ENCODE data around the gene SNIP1.
"Not testable (repeated sequence)": the region's sequence is repeated elsewhere in the genome, so short reads cannot be mapped to it uniquely, and the experiment has no call there.

SNIP1 gene, protein sequence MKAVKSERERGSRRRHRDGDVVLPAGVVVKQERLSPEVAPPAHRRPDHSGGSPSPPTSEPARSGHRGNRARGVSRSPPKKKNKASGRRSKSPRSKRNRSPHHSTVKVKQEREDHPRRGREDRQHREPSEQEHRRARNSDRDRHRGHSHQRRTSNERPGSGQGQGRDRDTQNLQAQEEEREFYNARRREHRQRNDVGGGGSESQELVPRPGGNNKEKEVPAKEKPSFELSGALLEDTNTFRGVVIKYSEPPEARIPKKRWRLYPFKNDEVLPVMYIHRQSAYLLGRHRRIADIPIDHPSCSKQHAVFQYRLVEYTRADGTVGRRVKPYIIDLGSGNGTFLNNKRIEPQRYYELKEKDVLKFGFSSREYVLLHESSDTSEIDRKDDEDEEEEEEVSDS

DNA sequence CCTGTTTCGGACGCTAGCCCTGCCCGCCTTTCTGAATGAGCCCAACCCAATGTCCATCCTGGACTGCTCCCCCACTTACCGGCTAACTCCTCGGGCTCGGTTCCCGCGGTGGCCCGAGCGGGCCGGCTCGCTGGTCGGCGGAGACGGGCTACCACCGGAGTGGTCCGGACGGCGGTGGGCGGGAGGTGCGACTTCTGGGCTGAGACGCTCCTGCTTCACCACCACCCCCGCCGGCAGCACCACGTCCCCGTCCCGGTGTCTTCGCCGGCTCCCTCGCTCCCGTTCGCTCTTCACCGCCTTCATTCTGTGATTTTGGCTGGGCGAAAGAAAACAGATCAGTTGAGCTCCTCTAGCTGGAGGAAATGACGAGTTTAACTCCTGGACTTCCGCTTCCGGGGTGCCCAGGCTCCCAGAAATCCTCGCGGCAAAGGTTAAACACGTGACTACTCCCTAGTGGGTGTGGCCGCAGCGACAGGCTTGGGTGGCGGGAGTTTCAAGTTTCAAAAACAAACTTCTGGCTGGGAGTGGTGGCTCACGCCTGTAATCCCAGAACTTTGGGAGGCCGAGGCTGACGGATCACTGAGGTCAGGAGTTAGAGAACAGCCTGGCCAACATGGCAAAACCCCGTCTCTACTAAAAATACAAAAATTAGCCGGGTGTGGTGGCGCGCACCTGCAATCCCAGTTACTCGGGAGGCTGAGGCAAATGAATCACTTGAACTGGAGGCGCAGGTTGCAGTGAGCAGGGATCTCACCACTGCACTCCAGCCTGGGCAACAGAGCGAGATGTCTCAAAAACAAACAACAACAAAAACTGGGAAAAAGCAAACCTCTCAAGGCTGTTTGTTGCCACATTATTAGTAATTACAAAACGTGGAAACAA is at the start of gene SNIP1:
TSS of gene SNIP1 (minus strand) at position 367 of the 882 bp plus-strand sequence. CDS start at position 303, 64 bp downstream.
- Mint-ChIP-seq H3K9me3 (no peaks in the 10 kb centered on the region), H3K4me3 (peak within 1 kb of the TSS; percentile 94), H3K4me1 (ENCODE audit: low read depth) (peaks cover 41% of the 10 kb centered on the region), H3K27ac (peak within 1 kb of the TSS; percentile 95), H3K27me3 (no peaks in the 10 kb centered on the region), H3K36me3 (ENCODE audit: low read depth) (peaks cover 25% of the 10 kb centered on the region)

DNA sequence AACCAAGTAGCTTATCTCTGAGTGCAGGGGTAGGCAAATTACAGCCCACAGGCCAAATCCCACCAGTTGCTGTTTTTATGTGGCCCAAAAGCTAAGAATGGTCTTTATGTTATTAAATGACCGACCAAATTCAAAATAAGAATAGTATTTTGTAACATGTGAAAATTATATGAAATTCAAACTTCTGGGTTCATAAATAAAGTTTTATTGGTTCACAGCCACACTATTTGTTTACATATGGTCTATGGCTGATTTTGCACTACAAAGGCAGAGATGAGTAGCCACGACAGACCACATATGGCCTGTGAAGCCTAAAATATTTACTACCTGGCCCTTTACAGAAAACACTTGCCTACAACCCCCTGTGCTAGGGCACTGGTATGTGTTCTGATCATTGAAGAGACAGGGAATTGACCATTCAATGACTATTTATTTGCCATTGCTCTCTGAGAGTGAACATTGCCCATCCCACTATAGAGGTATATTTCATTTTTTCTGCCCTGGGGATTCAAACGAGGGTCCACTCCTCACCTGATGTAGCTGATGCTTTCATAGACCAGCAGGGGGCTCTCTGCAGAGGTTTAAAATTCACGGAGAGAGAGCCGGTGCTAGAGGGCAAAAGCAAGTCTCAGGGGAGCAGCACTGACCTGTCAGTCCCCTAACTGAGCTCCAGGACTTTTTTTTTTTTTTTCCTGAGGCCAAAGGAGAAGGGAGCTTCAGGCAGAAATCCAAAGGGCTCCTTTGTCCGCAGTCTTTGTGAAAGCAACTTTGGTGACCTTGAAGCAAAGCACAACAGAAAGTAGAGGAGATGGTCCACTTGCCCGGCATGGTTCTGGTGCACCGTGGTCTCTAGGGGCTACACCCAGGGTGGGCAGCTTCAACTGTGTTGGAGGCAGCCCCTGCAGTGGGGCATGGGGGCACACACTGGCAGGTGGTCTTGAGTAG is 48.9 kb upstream of the SNIP1 start:
- Mint-ChIP-seq H3K27me3 (peaks cover 5% of the 10 kb centered on the region), H3K36me3 (ENCODE audit: low read depth) (no peaks in the 10 kb centered on the region), H3K27ac (no peak overlapping the region), H3K4me1 (ENCODE audit: low read depth) (no peaks in the 10 kb centered on the region), H3K9me3 (no peaks in the 10 kb centered on the region), H3K4me3 (no peak overlapping the region)

DNA sequence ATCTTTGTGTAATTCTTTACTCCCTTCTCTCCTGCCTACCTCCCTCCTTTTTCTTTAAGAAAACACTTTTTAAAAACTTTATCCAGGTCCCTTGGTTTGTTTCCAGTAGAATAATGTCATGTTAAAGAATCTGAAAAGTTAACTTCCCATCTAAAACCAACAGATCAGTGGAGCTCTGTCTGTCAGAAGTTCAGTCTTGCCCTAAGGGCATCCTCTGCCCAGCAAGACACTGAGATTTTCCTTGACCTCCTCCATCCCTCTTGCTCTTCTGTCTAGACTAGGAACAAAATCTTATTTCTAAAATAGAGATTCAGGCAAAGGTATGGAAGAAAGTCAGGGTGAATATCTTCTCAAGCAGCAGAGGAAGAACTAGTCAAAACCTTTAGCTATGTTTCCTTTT is 47.3 kb upstream of the SNIP1 start:
- Mint-ChIP-seq H3K27me3 (peaks cover 5% of the 10 kb centered on the region), H3K36me3 (ENCODE audit: low read depth) (no peaks in the 10 kb centered on the region), H3K4me1 (ENCODE audit: low read depth) (peaks cover 5% of the 10 kb centered on the region), H3K9me3 (no peaks in the 10 kb centered on the region), H3K27ac (no peak overlapping the region), H3K4me3 (no peak overlapping the region)

DNA sequence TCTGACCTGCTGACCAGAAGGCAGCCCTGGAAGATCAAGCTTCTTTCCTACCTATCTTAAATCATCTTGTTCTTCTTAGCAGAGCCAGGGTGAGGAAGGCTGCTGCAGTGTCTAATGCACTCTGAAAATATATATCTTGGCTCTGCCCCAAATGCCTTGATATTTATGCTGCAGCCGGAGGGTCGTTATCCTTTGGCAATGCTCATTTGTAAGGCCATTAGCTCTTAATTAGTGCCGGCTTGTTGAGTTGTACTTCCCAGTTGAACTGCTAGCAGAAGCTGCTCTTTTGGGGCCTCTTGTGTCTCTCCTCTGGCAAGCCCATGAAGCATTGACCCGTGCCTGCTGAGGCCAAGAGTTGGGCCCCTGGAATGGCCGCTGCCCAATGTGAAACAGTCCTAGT is 45.8 kb upstream of the SNIP1 start:
- Mint-ChIP-seq H3K9me3 (no peaks in the 10 kb centered on the region), H3K27ac (no peak overlapping the region), H3K4me1 (ENCODE audit: low read depth) (peaks cover 13% of the 10 kb centered on the region), H3K36me3 (ENCODE audit: low read depth) (peaks cover 7% of the 10 kb centered on the region), H3K27me3 (peaks cover 5% of the 10 kb centered on the region), H3K4me3 (no peak overlapping the region)

DNA sequence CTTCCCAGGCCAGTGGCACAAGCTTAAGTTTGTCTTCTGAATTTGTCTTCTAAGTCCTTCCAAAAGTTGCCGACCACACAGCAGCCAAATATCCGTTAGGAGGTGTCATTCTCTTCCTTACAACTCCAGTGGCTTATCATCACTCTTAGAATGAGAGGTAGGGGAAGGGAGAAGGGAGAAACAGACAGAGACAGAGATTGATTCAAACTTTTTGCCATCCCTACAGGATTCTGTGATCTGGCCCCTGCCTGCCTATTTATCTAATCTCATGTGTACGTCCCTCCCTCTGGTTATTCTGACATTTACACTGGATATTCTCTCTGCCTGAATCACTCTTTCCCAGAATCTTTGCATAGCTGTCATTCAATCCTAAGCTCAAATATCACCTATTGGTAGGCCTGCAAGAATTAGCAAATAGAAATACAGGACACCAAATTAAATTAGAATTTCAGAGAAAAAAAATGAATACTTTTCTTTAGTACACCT is 42.1 kb upstream of the SNIP1 start:
- Mint-ChIP-seq H3K27me3 (no peaks in the 10 kb centered on the region), H3K36me3 (ENCODE audit: low read depth) (peaks cover 31% of the 10 kb centered on the region), H3K27ac (peak overlapping the region; percentile 97), H3K9me3 (no peaks in the 10 kb centered on the region), H3K4me1 (ENCODE audit: low read depth) (peaks cover 38% of the 10 kb centered on the region), H3K4me3 (peak overlapping the region; percentile 100)

DNA sequence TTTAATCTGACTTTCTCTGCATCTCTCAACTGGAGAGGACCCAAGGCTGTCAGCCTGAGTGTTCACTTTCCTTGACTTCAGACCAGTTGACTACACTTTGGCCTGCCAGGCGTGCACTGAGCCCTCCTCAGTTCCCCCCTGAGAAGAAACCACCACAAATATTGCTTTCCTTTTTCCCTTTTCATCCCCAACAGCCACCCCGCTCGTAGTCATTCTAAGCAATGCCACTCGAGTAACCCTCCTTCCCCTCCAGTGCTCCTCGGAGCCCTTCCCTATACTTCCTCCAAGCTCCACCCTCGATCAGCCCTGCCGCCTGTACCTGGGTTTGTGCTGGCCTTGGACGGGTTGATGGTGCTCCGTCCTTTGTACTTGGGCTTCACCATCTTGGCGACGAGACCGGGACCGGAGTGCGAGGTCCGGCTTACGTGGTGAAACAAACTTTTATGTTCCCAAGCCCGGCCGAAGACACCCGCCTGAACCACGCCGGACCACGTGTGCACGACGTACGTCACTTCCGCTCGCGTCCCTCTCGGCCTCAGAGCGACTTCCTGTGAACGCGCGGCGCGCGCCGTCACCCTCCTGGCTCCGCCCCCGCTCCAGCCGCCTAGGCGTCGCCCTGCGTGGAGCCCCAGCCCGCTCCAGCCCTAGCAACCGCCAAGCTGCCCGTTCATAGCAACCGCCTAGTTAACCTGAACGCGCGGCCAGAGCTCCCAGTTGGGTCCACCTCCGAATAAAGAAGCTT is 41.5 kb upstream of the SNIP1 start, which contains the start of gene GNL2:
TSS of gene GNL2 (minus strand) at position 498 of the 742 bp plus-strand sequence. CDS start at position 383, 115 bp downstream.
- no peaks in the 10 kb centered on the region for H3K9me3 Mint-ChIP-seq
- peak within 1 kb of the TSS; percentile 100 for H3K4me3 Mint-ChIP-seq
- H3K36me3 Mint-ChIP-seq (ENCODE audit: low read depth): peaks cover 37% of the 10 kb centered on the region
- H3K4me1 Mint-ChIP-seq (ENCODE audit: low read depth): peaks cover 42% of the 10 kb centered on the region
- H3K27me3 Mint-ChIP-seq: no peaks in the 10 kb centered on the region
- H3K27ac Mint-ChIP-seq: peak within 1 kb of the TSS; percentile 97

DNA sequence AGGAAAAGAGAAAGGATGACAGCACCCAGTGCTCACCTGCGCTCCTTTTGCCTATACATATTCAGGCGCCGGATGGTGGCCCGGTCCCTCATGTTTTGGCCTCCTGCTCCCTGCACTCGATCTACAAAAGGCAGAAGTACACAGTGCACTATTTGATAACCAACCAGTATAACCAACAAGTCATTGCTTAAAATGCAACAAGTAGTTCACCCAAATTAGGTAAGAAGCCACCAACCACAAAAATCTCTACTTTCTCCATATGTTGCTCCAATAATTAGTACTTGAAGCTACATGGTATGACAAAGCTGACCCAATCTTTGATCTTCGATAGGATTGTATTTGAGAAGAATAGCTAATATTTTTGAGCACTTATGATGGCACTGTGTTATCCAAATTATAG is 39.6 kb upstream of the SNIP1 start:
- Mint-ChIP-seq H3K27me3 (no peaks in the 10 kb centered on the region), H3K36me3 (ENCODE audit: low read depth) (peaks cover 50% of the 10 kb centered on the region), H3K4me3 (peak overlapping the region; percentile 75), H3K4me1 (ENCODE audit: low read depth) (peaks cover 42% of the 10 kb centered on the region), H3K27ac (peak overlapping the region; percentile 49), H3K9me3 (no peaks in the 10 kb centered on the region)

DNA sequence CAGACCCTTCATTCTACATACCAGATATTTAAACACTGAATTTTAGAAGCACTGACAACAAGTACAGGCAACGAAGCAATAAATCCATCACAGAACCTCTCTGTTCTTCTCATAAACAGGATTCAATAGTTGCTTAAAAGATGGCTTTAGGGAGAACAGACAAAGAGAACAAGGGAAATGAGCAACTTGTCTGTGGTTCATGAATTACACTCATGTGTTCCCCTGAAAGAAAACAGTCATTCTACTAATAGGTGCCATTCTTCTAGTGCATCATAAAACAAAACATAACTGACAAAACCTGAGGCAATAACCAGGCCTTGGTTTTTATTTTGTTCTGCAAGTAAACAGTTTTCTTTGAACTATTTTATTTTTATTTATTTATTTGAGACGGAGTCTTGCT is 34.8 kb upstream of the SNIP1 start:
- H3K4me3 Mint-ChIP-seq: no peak overlapping the region
- no peaks in the 10 kb centered on the region for H3K27me3 Mint-ChIP-seq
- peaks cover 29% of the 10 kb centered on the region for H3K4me1 Mint-ChIP-seq (ENCODE audit: low read depth)
- no peaks in the 10 kb centered on the region for H3K9me3 Mint-ChIP-seq
- no peak overlapping the region for H3K27ac Mint-ChIP-seq
- H3K36me3 Mint-ChIP-seq (ENCODE audit: low read depth): peaks cover 79% of the 10 kb centered on the region

DNA sequence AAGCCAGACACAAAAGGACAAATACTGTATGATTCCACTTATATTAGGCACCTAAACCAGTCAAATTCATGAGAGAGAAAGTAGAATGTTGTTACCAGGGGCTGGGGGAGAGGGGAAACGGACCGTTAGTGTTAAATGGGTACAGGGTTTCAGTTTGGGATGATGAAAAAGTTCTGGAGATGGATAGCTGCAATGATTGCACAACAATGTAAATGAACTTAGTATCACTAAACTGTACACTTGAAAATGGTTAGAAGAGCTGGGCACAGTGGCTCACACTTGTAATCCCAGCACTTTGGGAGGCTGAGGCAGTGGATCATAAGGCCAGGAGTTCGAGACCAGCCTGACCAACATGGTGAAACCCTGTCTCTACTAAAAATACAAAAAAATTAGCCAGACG is 30.5 kb upstream of the SNIP1 start:
- not testable (repeated sequence) for H3K9me3 Mint-ChIP-seq; H3K4me3 Mint-ChIP-seq; H3K27me3 Mint-ChIP-seq; H3K4me1 Mint-ChIP-seq (ENCODE audit: low read depth); H3K27ac Mint-ChIP-seq
- peaks cover 81% of the 10 kb centered on the region for H3K36me3 Mint-ChIP-seq (ENCODE audit: low read depth)

DNA sequence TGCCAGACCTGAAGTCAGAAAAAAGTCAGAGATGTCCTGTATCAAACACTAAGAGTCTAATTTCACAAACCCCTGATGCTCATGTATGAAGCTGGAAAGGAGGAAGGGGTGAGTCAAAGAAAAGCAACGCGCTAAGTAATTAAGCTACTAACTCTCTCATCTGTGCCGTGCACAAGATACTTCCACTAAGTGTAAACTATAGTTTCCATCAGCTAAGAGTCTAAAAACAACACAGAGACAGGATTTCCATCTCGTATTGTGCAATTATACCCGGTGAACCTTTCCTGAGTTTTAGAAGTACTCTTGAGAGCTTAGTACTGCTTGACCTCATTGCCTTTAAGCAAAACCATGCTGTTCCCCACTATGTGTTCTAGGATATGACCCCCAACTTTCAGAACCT is 21.6 kb upstream of the SNIP1 start:
- no peaks in the 10 kb centered on the region for H3K9me3 Mint-ChIP-seq
- no peak overlapping the region for H3K4me3 Mint-ChIP-seq
- peaks cover 67% of the 10 kb centered on the region for H3K4me1 Mint-ChIP-seq (ENCODE audit: low read depth)
- H3K36me3 Mint-ChIP-seq (ENCODE audit: low read depth): peaks cover 83% of the 10 kb centered on the region
- no peaks in the 10 kb centered on the region for H3K27me3 Mint-ChIP-seq
- H3K27ac Mint-ChIP-seq: peak overlapping the region; percentile 68

DNA sequence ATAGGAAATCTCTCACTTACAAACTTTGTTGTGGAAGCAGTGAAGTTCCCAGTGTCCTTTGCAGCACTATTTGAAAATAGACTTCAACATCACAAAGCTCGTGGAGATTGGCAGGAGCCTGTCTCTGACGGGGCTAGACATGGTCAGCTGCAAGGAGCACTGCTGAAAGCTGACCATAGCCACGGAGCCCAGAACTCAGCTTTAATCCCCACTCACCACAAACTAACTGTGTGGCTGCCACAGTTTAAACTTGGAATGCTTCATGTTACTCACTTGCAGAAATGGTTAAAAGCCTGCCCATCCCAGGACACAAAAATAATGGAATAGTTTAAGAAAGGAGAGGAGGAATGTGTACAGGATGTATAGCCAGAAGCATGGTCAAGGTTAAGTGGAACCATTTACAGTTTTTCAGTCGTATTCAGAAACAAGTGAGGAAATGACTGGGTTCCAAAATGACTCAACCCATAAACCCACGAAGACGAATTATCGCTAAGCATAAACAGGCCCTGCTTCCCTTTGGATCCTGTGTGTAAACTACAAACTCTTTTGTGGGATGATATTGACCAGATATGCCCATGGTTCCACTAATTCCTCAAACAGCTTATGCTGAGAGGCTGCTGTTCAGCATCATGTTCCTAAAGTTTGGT is 20.9 kb upstream of the SNIP1 start:
- peak overlapping the region; percentile 68 for H3K27ac Mint-ChIP-seq
- H3K36me3 Mint-ChIP-seq (ENCODE audit: low read depth): peaks cover 82% of the 10 kb centered on the region
- H3K4me1 Mint-ChIP-seq (ENCODE audit: low read depth): peaks cover 70% of the 10 kb centered on the region
- no peaks in the 10 kb centered on the region for H3K9me3 Mint-ChIP-seq
- H3K27me3 Mint-ChIP-seq: no peaks in the 10 kb centered on the region
- H3K4me3 Mint-ChIP-seq: peak overlapping the region; percentile 15

DNA sequence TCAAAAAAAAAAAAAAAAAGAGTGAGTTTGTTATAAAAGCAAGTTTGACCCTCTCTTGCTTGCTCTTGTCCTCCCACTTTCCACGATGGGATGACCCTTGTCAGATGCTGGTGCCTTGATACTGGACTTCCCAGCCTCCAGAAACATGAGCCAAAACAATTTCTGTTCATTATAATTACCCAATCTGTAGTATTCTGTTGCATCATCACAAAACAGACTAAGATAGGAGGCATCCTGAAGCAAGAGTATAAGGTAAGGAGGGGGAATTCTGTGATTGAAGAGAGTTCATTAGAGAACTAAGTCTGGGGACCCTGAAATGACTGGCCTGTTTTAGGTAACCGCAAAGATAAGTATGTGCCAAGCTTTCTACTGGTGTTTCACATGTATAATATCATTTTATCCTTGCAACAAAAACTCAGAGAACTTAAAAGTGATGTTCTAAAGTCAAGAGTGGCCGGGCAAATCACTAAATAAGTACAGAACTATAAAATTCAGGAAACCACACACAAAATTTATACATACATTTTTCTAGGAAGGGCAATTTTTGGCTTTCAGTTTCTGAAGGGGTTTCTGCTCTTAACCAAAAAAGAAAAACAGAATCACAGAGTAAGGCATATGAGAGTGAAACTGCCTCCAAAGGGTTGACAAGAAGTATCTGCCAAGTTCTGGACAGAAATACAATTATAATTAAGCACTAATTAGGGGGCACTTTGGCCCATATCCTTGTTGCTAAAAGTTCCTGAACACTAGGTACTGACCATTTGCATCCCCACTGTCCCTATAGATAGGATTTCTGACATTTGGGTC is 16.6 kb upstream of the SNIP1 start:
- Mint-ChIP-seq H3K27me3 (no peaks in the 10 kb centered on the region), H3K4me1 (ENCODE audit: low read depth) (peaks cover 48% of the 10 kb centered on the region), H3K36me3 (ENCODE audit: low read depth) (peaks cover 90% of the 10 kb centered on the region), H3K9me3 (no peaks in the 10 kb centered on the region), H3K27ac (peak overlapping the region; percentile 72), H3K4me3 (no peak overlapping the region)

DNA sequence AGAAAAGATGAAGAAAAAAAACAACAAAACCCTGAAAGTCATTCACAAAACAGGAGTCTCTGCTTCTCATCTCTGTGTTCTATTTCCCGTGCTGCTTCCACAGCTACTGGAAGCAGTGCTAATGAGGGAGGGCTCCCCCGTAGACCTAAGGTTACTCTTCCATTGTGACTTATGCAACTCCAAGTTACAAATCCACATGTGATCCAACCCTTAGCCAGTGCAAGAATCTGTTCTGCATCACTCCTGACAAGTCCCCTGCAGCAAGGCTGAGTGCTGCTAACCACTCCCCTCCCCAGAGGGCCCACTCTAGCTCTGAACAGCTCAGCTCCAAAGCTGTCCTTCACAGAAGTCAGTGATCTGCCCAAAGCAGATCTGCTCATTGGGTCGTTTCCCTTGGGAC is 12.9 kb upstream of the SNIP1 start:
- Mint-ChIP-seq H3K27ac (no peak overlapping the region), H3K9me3 (no peaks in the 10 kb centered on the region), H3K4me1 (ENCODE audit: low read depth) (peaks cover 17% of the 10 kb centered on the region), H3K36me3 (ENCODE audit: low read depth) (peaks cover 73% of the 10 kb centered on the region), H3K4me3 (no peak overlapping the region), H3K27me3 (no peaks in the 10 kb centered on the region)
